NB4 (cell line): ENCODE data around the gene ZNF558.

Experiments
- CTCF ChIP-seq: IDR thresholded peaks from one replicate; pipeline ENCODE4 v1.5.1; 2012; ENCODE audit warnings: low read depth, low read length
- MAX ChIP-seq: IDR thresholded peaks from 2 replicates; pipeline ENCODE4 v1.6.1; 2011; ENCODE audit warnings: low read depth, low read length
- POLR2A ChIP-seq: IDR thresholded peaks from 2 replicates; pipeline ENCODE4 v1.6.1; 2011; ENCODE audit warnings: mild to moderate bottlenecking; ENCODE audit not compliant: insufficient read length; ENCODE audit errors: extremely low read depth

DNA sequence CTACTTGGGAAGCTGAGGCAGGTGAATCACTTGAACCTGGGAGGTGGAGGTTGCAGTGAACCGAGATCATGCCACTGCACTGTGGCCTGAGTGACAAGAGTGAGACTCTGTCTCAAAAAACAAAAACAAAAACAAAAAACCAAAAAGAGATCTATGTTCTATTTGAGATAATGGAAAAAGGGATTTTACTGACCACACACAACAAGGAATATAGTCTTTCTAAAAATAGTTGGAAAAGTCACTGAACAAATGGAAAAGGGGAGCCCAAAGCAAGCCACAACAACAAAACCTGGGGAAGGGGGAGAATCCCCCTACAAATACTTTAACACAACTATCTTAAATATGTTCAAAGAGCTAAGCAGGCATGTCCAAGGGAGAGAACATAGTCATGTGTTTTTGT lies 37.3 kb downstream of the ZNF558 start:
- TF ChIP-seq POLR2A (no peak), CTCF (no peak), MAX (no peak)
